Lower leg skin (tissue), 3 donors: ENCODE results near the gene TMEM130.

ENCODE experiments used
- CTCF ChIP-seq, 3 donors: fragments of 450-650 bp; IDR thresholded peaks; one replicate each; pipeline ENCODE4 v1.5.1; 2016; ENCODE audit warnings: antibody characterized with exemption in 3 of 3, mild to moderate bottlenecking in 3 of 3, moderate library complexity in 2 of 3
- POLR2A ChIP-seq, 2 donors: fragments of 450-650 bp; IDR thresholded peaks; one replicate each; pipeline ENCODE4 v1.6.1; 2016 to 2017; ENCODE audit warnings: antibody characterized with exemption in 2 of 2, mild to moderate bottlenecking in 1 of 2, moderate library complexity in 1 of 2

- TF ChIP-seq POLR2A (IDR thresholded peaks at IDR 0.05): no peak
- TF ChIP-seq CTCF (IDR thresholded peaks at IDR 0.05): no peak
Measured at GRCh38 chr7:98815313-98815712, 54.5 kb downstream of the TMEM130 start.
